Activated CD8-positive, alpha-beta memory T cell treated with anti-CD3 and anti-CD28 coated beads, Interleukin-2, amount 10 ng/mL, durations not matched to agents 7 days and 5 days (primary cell): ENCODE results near the gene AGAP1. TPM values are rescaled to one million over a fixed set of nuclear protein-coding genes. Genes with fewer than 3 reads are reported as not detected.

ENCODE experiments used
- ATAC-seq: fragments of 150-1000 bp; cut with Tn5 transposase; one replicate; pipeline ENCODE4 v1.10.0; 2021; ENCODE audit warnings: moderate library complexity
- CTCF ChIA-PET: fragments of 350-600 bp; sonication (Branson Sonifier 250); formaldehyde crosslinking; loops from one replicate; lab custom pipeline; 2021; ENCODE audit warnings: antibody characterized with exemption; lab: Charles Lee
- DNase-seq: peaks from one replicate; pipeline ENCODE4 v3.0.0-alpha.2; 2020
- H3K27ac Mint-ChIP-seq: one replicate; pipeline ENCODE4 v1.8.0; 2021; ENCODE audit warnings: mild to moderate bottlenecking, mixed read lengths
- H3K27me3 Mint-ChIP-seq: one replicate; pipeline ENCODE4 v1.8.0; 2021; ENCODE audit warnings: mixed read lengths
- H3K36me3 Mint-ChIP-seq: one replicate; pipeline ENCODE4 v1.8.0; 2021; ENCODE audit warnings: mild to moderate bottlenecking, mixed read lengths
- H3K4me1 Mint-ChIP-seq: one replicate; pipeline ENCODE4 v1.8.0; 2021; ENCODE audit warnings: mixed read lengths
- H3K4me3 Mint-ChIP-seq: one replicate; pipeline ENCODE4 v1.8.0; 2021; ENCODE audit warnings: mild to moderate bottlenecking, moderate library complexity, mixed read lengths
- H3K9me3 Mint-ChIP-seq: one replicate; pipeline ENCODE4 v1.8.0; 2022; ENCODE audit warnings: low read depth, mixed read lengths
- total RNA-seq, 2 experiments: library from RNA; stranded (reverse); gene quantifications; one replicate each; pipeline ENCODE4 v1.2.3, GENCODE V29; 2021

AGAP1 gene
- total RNA-seq, 2 experiments from 2014 or later: 0.75 to 1.8 TPM

DNA sequence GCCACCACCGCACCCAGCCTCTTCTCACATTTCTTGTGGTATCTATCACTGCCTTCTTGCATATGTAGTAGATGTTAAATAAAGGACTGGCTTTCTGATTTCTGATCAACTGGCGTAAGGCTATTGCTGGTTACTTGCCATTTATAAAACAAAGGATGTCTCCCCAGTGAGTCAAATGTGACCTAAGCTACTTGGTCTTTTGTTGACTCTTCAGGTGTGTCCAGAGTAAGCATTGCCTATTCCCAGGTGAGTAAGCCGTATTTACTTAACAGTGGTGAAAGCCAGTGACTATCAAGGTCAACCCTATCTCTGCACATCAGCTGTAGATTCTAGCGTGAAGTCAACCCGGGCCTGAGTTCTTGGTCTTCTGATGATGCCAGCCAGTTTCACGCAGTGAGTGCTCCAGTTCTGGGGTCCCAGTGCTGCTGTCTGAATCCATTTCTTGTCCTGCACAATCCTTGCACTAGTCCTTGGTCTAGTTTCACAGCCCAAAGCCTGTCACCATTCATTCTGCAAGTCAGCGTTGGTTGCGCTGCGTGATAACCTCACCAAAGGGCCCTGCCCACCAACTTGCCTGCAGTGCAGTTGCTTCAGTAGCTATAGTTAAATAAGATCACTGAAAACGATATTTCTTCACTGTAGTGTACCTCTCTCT is 554.2 kb downstream of the AGAP1 start:
- peaks cover 18% of the 10 kb centered on the region for H3K27me3 Mint-ChIP-seq
- DNase-seq (no peak), ATAC-seq (no peak)
- no peaks in the 10 kb centered on the region for H3K9me3 Mint-ChIP-seq
- no peak overlapping the region for H3K27ac Mint-ChIP-seq
- CTCF ChIA-PET: no interaction called here
- H3K4me1 Mint-ChIP-seq: peaks cover 8% of the 10 kb centered on the region
- H3K36me3 Mint-ChIP-seq: no peaks in the 10 kb centered on the region
- H3K4me3 Mint-ChIP-seq: no peak overlapping the region

DNA sequence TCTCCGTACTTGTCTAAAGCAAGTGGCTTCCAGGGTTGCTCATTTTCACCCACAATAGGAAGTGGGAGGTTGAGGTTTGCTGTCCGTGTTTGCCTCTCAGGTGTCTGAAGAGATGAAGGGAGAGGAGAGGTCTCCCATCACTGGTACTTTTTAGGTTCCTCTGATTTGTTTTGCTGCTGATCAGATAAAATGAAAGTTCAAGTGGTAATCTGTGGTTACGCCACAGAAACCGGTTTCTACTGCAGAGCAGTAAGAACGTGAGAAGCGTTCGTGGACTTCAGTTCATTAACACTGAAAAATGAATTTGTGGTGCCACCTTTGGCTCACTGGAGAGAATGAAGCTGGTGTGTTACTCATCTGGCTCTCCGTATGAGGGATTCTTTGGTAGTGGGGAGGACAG is 556.1 kb downstream of the AGAP1 start:
- CTCF ChIA-PET: no interaction called here
- ATAC-seq: peak; percentile 42
- Mint-ChIP-seq H3K27ac (no peak overlapping the region), H3K27me3 (peaks cover 32% of the 10 kb centered on the region), H3K4me1 (peaks cover 8% of the 10 kb centered on the region), H3K4me3 (no peak overlapping the region), H3K9me3 (no peaks in the 10 kb centered on the region), H3K36me3 (no peaks in the 10 kb centered on the region)
- DNase-seq: peak; percentile 45

DNA sequence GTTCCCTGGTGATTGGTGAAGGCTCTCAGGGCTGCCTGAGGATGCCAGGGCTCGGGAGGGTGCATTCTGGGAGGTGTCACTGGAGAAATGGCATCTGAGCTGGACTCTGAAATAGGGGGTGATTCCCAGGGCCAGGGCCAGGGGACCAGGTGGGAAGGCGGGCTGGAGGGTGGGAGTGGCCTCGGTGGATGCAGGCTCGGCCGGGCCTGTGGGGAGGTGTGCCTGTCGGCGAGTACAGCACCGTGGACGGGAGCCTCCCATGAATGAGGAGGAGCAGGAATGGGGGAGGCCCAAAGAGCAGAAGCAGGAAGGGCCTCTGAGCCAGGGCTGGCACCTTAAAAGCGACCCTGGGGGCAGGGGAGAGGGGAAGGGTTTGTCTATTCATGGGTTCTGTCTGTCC is 557.5 kb downstream of the AGAP1 start:
- Mint-ChIP-seq H3K4me3 (no peak overlapping the region), H3K27me3 (peaks cover 34% of the 10 kb centered on the region)
- no peak for ATAC-seq

DNA sequence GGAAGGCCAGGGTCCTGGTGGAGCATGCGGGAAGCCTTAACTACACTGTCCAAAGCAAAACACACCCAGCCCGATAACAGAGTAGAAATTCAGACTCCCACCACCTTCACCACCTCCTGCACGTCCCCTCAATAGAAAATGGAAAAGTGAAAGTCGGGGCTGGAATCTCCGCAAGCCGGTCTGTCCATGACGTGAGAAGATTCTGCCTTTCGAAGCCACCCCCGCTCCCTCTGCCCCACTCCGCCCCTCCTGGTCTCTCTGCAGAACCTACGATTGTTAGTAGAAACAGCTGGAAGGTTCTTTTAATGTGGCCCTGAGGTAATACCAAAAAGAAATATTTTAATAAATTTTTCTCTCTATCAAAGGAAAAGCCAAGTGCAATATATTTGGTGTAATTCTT is 558.0 kb downstream of the AGAP1 start:
- Mint-ChIP-seq H3K27me3 (peaks cover 34% of the 10 kb centered on the region), H3K27ac (no peak overlapping the region), H3K4me1 (peaks cover 8% of the 10 kb centered on the region), H3K4me3 (no peak overlapping the region), H3K36me3 (no peaks in the 10 kb centered on the region), H3K9me3 (no peaks in the 10 kb centered on the region)
- CTCF ChIA-PET: no interaction called here
- ATAC-seq (no peak), DNase-seq (no peak)

More for the DNA sequence above, 557.5 kb downstream of the AGAP1 start:
- peaks cover 8% of the 10 kb centered on the region for H3K4me1 Mint-ChIP-seq
- CTCF ChIA-PET: no interaction called here
- H3K36me3 Mint-ChIP-seq: no peaks in the 10 kb centered on the region
- H3K27ac Mint-ChIP-seq: no peak overlapping the region
- H3K9me3 Mint-ChIP-seq: no peaks in the 10 kb centered on the region
- no peak for DNase-seq

DNA sequence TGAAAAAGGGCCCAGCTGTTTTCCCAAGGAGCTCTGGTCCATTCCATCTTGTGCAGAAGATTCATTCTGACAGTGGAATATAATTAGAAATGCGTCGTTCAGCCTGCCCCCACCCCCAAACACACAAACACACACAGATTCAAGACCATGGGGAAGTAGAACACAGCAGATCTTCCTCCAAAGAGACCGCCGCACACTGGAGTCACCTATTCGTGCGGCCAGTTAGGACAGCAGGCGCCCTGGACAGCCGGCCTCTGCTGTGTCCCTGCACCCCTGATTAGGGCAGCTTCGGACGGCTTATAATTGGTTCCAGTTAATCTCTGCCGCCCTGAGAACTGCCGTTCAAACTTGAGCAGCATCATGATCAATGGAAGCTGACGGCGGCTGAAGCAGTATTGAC is 558.4 kb downstream of the AGAP1 start:
- peaks cover 34% of the 10 kb centered on the region for H3K27me3 Mint-ChIP-seq
- peaks cover 8% of the 10 kb centered on the region for H3K4me1 Mint-ChIP-seq
- no peak overlapping the region for H3K27ac Mint-ChIP-seq
- ATAC-seq (no peak), DNase-seq (no peak)
- H3K4me3 Mint-ChIP-seq: no peak overlapping the region
- no peaks in the 10 kb centered on the region for H3K36me3 Mint-ChIP-seq
- CTCF ChIA-PET: no interaction called here
- no peaks in the 10 kb centered on the region for H3K9me3 Mint-ChIP-seq

DNA sequence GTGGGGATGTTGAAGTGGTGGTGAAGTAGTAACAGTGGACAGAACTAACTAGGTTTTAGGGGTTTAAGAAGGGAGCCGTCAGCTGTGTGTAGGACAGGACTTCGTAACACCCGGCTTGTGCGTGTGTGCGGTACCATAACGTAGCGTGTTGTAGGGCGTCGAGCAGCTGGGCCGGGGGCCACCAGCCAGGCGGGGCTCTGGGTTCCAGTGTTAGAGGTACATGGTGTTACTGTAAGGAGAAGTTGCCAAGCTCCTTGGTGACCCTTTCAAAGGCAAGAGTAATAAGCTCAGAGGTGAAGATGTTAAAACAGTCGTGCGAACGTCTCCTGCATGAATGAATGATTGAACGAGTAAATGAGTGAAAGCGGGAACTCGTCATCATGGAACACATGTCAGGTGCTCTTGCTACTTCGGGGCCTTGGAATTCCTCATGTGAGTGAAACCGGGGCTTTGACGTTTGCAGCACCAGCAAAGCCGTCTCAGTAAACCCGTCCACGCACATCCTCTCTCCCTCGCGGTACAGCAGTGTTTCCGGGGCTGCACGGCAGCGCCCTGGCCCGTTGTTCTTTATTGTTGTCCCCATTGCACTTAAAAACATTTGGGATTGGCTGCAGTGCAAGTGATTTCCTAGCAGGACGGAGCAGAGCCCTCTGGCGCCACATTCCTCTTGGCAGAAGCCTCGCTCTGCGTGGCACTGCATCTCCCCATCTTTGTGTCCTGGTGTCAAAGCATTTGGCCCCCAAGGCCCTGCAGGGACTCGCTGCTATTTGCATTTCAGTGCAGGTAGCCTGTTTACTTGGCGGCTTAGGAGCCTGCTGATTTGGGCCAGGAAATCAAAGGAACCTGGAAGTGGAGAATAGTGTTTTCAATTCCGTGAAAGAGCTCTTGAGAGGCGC is 559.3 kb downstream of the AGAP1 start:
- H3K9me3 Mint-ChIP-seq: no peaks in the 10 kb centered on the region
- no peaks in the 10 kb centered on the region for H3K36me3 Mint-ChIP-seq
- peaks cover 32% of the 10 kb centered on the region for H3K27me3 Mint-ChIP-seq
- no peak for ATAC-seq
- peaks cover 8% of the 10 kb centered on the region for H3K4me1 Mint-ChIP-seq
- CTCF ChIA-PET: no interaction called here
- no peak overlapping the region for H3K27ac Mint-ChIP-seq
- no peak for DNase-seq
- H3K4me3 Mint-ChIP-seq: no peak overlapping the region

DNA sequence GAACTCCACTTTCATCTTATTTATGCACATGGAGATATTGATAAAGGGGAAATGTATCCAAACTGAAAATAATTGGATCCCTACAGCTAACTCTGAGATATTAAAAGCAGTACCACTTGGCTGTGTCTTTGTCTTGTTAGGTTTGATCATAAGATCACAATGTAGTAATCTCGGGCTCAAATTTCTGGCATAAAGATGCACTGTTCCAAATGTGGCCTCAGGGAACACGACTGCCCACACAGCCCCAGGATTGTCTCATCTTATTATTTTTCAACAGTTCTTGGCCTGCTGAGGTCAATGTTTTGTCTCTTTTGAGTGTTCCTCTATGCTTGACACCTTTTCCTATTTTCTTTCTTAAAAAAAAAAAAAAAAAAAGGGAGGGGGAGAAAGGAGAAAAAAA is 560.3 kb downstream of the AGAP1 start:
- Mint-ChIP-seq H3K4me3 (no peak overlapping the region), H3K9me3 (no peaks in the 10 kb centered on the region), H3K36me3 (no peaks in the 10 kb centered on the region), H3K4me1 (peaks cover 8% of the 10 kb centered on the region), H3K27ac (no peak overlapping the region), H3K27me3 (peaks cover 31% of the 10 kb centered on the region)
- ATAC-seq: no peak
- CTCF ChIA-PET: no interaction called here
- no peak for DNase-seq

DNA sequence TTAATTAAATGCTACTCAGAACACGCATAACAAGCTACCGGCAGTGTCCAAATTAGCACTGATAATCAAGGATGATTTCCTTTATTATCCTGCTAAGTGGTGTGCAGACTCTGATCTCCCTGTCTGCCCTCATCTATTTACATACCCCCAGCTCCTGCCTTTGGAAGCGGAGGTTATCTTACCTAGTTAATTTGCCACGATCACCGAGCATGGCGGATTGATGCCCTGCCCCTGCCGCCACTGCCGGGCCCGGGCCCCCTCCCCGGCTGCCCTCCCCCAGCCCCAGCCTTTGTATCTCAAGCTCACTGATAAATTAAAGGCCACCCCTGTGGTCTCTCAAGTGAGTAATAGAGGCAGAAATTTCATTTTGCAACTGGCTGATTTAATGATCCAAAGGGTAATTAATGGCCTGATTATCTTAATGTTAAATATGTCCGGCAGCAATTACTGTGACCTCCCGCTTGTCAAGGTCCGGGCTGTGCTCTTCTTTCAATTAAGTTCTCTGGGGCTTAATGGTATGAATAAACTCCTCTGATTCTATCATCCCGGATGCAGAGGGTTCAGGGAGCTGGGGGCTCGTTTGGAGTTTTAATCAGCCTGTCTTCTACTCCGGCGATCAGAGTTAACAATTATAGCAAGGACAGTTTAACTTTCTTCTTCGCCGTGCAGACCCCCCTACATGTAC is 560.9 kb downstream of the AGAP1 start:
- CTCF ChIA-PET: no interaction called here
- DNase-seq (no peak), ATAC-seq (no peak)
- Mint-ChIP-seq H3K27me3 (peaks cover 31% of the 10 kb centered on the region), H3K4me3 (no peak overlapping the region), H3K27ac (no peak overlapping the region), H3K9me3 (no peaks in the 10 kb centered on the region), H3K4me1 (peaks cover 6% of the 10 kb centered on the region), H3K36me3 (no peaks in the 10 kb centered on the region)

DNA sequence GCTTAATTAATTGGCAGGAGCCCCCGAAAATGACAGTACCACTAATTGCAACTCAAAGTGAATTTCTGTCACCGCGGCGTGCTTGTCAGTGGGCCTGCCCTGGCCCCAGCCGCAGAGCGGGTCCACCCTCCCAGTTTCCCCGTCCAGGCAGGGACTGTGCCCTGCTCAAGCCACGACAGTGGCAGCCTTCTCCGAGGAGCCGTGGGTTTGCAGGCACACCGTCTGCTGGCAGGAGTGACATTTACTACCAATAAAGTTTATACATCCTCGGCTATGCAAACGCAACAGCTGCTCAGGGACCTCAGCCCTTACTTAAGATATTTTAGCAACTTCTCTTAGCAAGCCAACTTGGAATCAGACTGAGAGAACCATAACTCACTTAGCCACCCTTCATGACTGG is 561.6 kb downstream of the AGAP1 start:
- peaks cover 31% of the 10 kb centered on the region for H3K27me3 Mint-ChIP-seq
- CTCF ChIA-PET: no interaction called here

DNA sequence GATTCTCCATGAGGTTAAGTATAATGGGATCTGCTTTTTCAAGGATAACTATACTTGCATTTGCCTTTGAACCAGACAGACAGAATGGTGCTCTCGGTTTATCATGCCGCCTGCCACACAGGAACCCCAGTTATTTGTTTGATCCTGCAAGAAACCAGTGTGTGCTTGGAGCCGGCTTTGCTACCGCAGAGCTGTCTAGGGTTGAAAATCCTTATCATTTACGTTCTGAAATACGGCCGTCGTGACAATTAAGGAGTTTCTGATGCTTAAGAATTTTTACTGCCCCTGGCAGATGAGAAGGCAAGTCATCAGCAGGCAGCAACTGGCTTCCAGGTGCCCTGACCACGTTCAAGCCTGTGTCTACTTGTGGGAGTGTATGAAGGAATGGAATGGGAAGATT is 562.3 kb downstream of the AGAP1 start:
- Mint-ChIP-seq H3K36me3 (no peaks in the 10 kb centered on the region), H3K4me3 (no peak overlapping the region), H3K27ac (no peak overlapping the region), H3K27me3 (peaks cover 27% of the 10 kb centered on the region), H3K9me3 (no peaks in the 10 kb centered on the region), H3K4me1 (no peaks in the 10 kb centered on the region)
- DNase-seq: no peak
- CTCF ChIA-PET: no interaction called here
- ATAC-seq: no peak

More for the DNA sequence above, 561.6 kb downstream of the AGAP1 start:
- H3K4me1 Mint-ChIP-seq: no peaks in the 10 kb centered on the region
- ATAC-seq: no peak
- H3K27ac Mint-ChIP-seq: no peak overlapping the region
- no peak for DNase-seq
- H3K9me3 Mint-ChIP-seq: no peaks in the 10 kb centered on the region
- no peak overlapping the region for H3K4me3 Mint-ChIP-seq
- H3K36me3 Mint-ChIP-seq: no peaks in the 10 kb centered on the region

DNA sequence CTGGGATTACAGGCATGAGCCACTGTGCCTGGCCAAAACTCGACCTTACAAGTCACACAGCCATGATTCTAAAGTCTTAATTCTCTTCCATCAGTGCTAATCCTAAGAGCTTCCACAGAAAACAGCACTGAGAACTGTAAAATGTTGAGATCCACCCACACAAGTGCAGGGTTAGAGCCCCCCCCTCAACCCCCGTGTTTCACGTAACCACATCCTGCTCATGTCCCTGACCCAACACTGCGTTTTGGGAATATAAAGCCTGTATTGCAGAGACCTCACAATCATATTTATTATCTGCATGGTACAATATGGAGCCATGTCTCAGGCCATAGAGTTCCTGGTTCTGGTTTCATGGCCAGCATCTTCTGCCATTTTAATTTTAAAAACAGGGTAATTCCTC is 563.5 kb downstream of the AGAP1 start:
- H3K27ac Mint-ChIP-seq: no peak overlapping the region
- H3K4me1 Mint-ChIP-seq: no peaks in the 10 kb centered on the region
- ATAC-seq (no peak), DNase-seq (no peak)
- no peaks in the 10 kb centered on the region for H3K36me3 Mint-ChIP-seq
- CTCF ChIA-PET: no interaction called here
- H3K9me3 Mint-ChIP-seq: no peaks in the 10 kb centered on the region
- no peak overlapping the region for H3K4me3 Mint-ChIP-seq
- H3K27me3 Mint-ChIP-seq: peaks cover 24% of the 10 kb centered on the region

DNA sequence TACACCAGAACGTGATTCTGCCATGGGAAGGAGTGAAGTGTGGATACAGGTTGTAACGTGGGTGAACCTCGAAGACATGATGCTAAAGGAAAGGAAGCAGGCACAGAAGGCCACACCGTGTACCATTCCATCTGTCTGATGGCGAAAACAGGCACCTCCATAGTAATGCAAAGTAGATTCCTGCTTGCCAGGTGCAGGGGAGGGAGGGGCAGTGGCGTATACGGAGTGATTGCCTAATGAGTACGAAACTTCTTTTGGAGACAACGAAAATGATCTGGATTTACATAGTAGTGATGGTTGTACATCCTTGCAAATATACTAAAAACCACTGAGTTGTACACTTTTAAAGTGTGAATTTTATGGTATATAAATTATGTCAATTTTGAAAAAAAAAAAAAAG is 567.7 kb downstream of the AGAP1 start:
- Mint-ChIP-seq H3K36me3 (no peaks in the 10 kb centered on the region), H3K9me3 (no peaks in the 10 kb centered on the region), H3K4me1 (no peaks in the 10 kb centered on the region), H3K27me3 (peaks cover 2% of the 10 kb centered on the region), H3K4me3 (no peak overlapping the region), H3K27ac (no peak overlapping the region)
- CTCF ChIA-PET: no interaction called here
- no peak for ATAC-seq
- no peak for DNase-seq

DNA sequence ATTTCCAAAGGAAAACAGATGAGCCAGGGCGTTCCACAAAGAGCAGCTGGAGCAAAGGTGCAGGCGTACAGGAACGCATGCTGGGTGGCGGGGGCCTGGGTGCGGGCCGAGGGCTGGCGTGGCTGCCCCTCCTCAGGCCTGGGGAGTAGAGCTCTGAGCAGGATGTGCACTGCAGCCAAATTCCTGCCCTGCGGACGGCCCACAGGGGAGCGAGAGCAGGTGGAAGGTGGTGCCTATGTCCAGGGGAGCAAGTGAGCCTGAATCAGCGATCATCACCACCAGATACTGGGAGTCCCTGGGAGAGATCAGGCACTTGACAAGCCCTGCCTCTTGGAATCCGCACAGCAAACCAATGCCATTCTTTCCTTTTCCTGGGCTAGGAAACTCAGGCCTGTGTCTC is 568.1 kb downstream of the AGAP1 start:
- H3K9me3 Mint-ChIP-seq: no peaks in the 10 kb centered on the region
- H3K4me3 Mint-ChIP-seq: no peak overlapping the region

More for the DNA sequence above, 568.1 kb downstream of the AGAP1 start:
- DNase-seq (no peak), ATAC-seq (no peak)
- Mint-ChIP-seq H3K36me3 (no peaks in the 10 kb centered on the region), H3K4me1 (no peaks in the 10 kb centered on the region), H3K27ac (no peak overlapping the region), H3K27me3 (peaks cover 2% of the 10 kb centered on the region)
- CTCF ChIA-PET: no interaction called here
